ENCODE measurements around the gene ZEB1.
"Not testable (repeated sequence)": the region's sequence is repeated elsewhere in the genome, so short reads cannot be mapped to it uniquely, and the experiment has no call there.

Gene ZEB1

GRCh38 chr10:31427334-31427733 lies 108.3 kb downstream of the ZEB1 start:
- DNase-seq: not testable (repeated sequence)

- DNase-seq: not testable (repeated sequence)
These were observed 109.5 kb downstream of the ZEB1 start for GRCh38 chr10:31428499-31428898.

- DNase-seq: no peak
These were observed 112.0 kb downstream of the ZEB1 start for GRCh38 chr10:31431021-31431420.

- no peak for DNase-seq
These were observed 118.9 kb downstream of the ZEB1 start for GRCh38 chr10:31437959-31438358.

GRCh38 chr10:31451766-31452165 lies 132.8 kb downstream of the ZEB1 start:
- DNase-seq: no peak

- DNase-seq: no peak
These were observed 137.5 kb downstream of the ZEB1 start for GRCh38 chr10:31456468-31456867.

- DNase-seq: no peak
These were observed 138.8 kb downstream of the ZEB1 start for GRCh38 chr10:31457858-31458257.

- DNase-seq: no peak
These were observed 140.0 kb downstream of the ZEB1 start for GRCh38 chr10:31458974-31459373.

- DNase-seq: no peak
These were observed 141.2 kb downstream of the ZEB1 start for GRCh38 chr10:31460242-31460641.

GRCh38 chr10:31464552-31464951 lies 145.5 kb downstream of the ZEB1 start:
- no peak for DNase-seq

- DNase-seq: no peak
These were observed 147.3 kb downstream of the ZEB1 start for GRCh38 chr10:31466313-31466712.

GRCh38 chr10:31467791-31468535 lies 148.9 kb downstream of the ZEB1 start:
- no peak for DNase-seq

GRCh38 chr10:31468536-31468859 lies 149.5 kb downstream of the ZEB1 start:
- no peak for DNase-seq

- DNase-seq: no peak
These were observed 156.5 kb downstream of the ZEB1 start for GRCh38 chr10:31475519-31475918.

GRCh38 chr10:31476088-31476487 lies 157.1 kb downstream of the ZEB1 start:
- no peak for DNase-seq

- no peak for DNase-seq
These were observed 158.6 kb downstream of the ZEB1 start for GRCh38 chr10:31477584-31477983.

GRCh38 chr10:31479752-31480151 lies 160.7 kb downstream of the ZEB1 start:
- no peak for DNase-seq

- DNase-seq: no peak
These were observed 164.5 kb downstream of the ZEB1 start for GRCh38 chr10:31483546-31483945.

- no peak for DNase-seq
These were observed 165.6 kb downstream of the ZEB1 start for GRCh38 chr10:31484431-31485135.

- DNase-seq: no peak
These were observed 172.0 kb downstream of the ZEB1 start for GRCh38 chr10:31490858-31491504.

- DNase-seq: no peak
These were observed 188.4 kb downstream of the ZEB1 start for GRCh38 chr10:31507427-31507826.

- DNase-seq: no peak
These were observed 189.2 kb downstream of the ZEB1 start for GRCh38 chr10:31508234-31508633.

- no peak for DNase-seq
These were observed 189.9 kb downstream of the ZEB1 start for GRCh38 chr10:31508882-31509281.

- DNase-seq: no peak
These were observed 191.0 kb downstream of the ZEB1 start for GRCh38 chr10:31509989-31510388.
